Panc1 (cell line): ENCODE measurements around the gene LYST. TPM values are rescaled to one million over a fixed set of nuclear protein-coding genes. Genes with fewer than 3 reads are reported as not detected.

Source experiments
- ATAC-seq: fragments of 200-7000 bp; cut with Tn5 transposase; 2 replicates; pipeline ENCODE4 v1.9.1; 2020; ENCODE audit warnings: mild to moderate bottlenecking, moderate library complexity
- BruUV-seq: library from RNA; stranded (reverse); fragments of 400-500 nt; replicated peaks from 2 replicates; lab custom pipeline; 2021; lab: Mats Ljungman, UMichigan
- CTCF ChIA-PET: fragments of 300-600 bp; sonication (Branson Sonifier 250); formaldehyde crosslinking; loops from one replicate; lab custom pipeline; 2022; ENCODE audit warnings: antibody characterized with exemption; lab: Charles Lee
- POLR2A ChIA-PET: fragments of 300-600 bp; sonication (Branson Sonifier 250); formaldehyde crosslinking; loops from one replicate; lab custom pipeline; 2022; ENCODE audit warnings: antibody characterized with exemption; lab: Charles Lee
- DNase-seq: peaks from one replicate; pipeline ENCODE4 v3.0.0-alpha.2; 2010; ENCODE audit warnings: low read depth, low spot score
- H3K27ac ChIP-seq: 2 replicates; pipeline ENCODE4 v1.5.1; 2011; ENCODE audit warnings: mild to moderate bottlenecking, low read length, inconsistent platforms
- H3K27me3 ChIP-seq: fragments of 200-500 bp; sonication (Bioruptor generic); 2 replicates; pipeline ENCODE4 v1.6.0; 2014; ENCODE audit warnings: low read length, inconsistent platforms; ENCODE audit not compliant: control insufficient read depth, insufficient read depth
- H3K36me3 ChIP-seq: fragments of 200-500 bp; sonication (Bioruptor generic); 2 replicates; pipeline ENCODE4 v1.5.1; 2014; ENCODE audit warnings: inconsistent platforms, mild to moderate bottlenecking, low read length, moderate library complexity; ENCODE audit not compliant: control insufficient read depth, insufficient read depth
- H3K4me1 ChIP-seq: 2 replicates; pipeline ENCODE4 v1.5.1; 2011; ENCODE audit warnings: inconsistent platforms, mild to moderate bottlenecking, low read length, moderate library complexity; ENCODE audit not compliant: control insufficient read depth, insufficient read depth
- H3K4me3 ChIP-seq, 2 experiments: 2 replicates each; pipeline ENCODE4 v1.5.1; 2011 to 2012; ENCODE audit warnings: low read depth in 2 of 2, low read length in 2 of 2, mild to moderate bottlenecking in 2 of 2, inconsistent platforms in 1 of 2, moderate library complexity in 1 of 2
- H3K9me3 ChIP-seq: fragments of 200-500 bp; sonication (Bioruptor generic); 2 replicates; pipeline ENCODE4 v1.5.1; 2014; ENCODE audit warnings: low read depth, mild to moderate bottlenecking, inconsistent platforms, low read length, moderate library complexity; ENCODE audit not compliant: control insufficient read depth, insufficient read depth
- in situ Hi-C: cut with HindIII; loops from 2 replicates; pipeline ENCODE4 v1.10.0; 2016; ENCODE audit warnings: low sequenced_read_pairs, low pct_unique_long_range_greater_than_20kb
- intact Hi-C: fragments of 100-400 bp; cut with micrococcal nuclease; formaldehyde crosslinking; loops from one replicate; pipeline ENCODE4 v1.10.0; 2022; ENCODE audit not compliant: unreplicated experiment
- microRNA-seq: library from miRNA; unstranded; fragments of <30 nt; microRNA quantifications from one replicate; pipeline ENCODE4 v1.1.0, GENCODE V29; 2020; ENCODE audit not compliant: unreplicated experiment
- total RNA-seq: library from RNA; stranded (reverse); gene quantifications from one replicate; pipeline ENCODE4 v1.2.1, GENCODE V29; 2021; ENCODE audit not compliant: unreplicated experiment
- TF ChIP-seq, protein P1 (sequence below): fragments of 450-650 bp; IDR thresholded peaks from 2 replicates; pipeline ENCODE4 v1.5.1; 2017; ENCODE audit warnings: mild to moderate bottlenecking

Gene LYST
- total RNA-seq, 1 experiment from 2014 or later: 75.2 TPM

DNA sequence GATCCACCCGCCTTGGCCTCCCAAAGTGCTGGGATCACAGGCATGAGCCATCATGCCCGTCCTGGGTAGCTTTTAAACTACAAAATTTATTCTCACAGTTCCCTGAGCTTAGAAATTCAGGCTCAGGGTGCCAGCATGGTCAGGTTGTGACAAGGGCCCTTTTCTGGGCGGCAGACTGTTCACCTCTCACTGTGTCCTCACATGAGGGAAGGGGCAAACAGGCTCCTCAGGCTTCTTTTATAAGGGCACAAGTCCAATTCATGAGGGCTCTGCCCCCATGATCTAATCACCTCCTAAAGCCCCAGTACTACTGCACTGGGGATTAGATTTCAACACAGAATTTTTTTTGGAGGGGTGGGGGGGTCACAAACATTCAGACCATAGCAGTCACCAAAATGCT, 253.9 kb downstream of the LYST start:
- H3K9me3 ChIP-seq: no peaks in the 10 kb centered on the region
- POLR2A ChIA-PET: no interaction called here
- ATAC-seq: no peak
- BruUV-seq: no TSS peak
- no peaks in the 10 kb centered on the region for H3K4me1 ChIP-seq
- no peak for DNase-seq
- no peak overlapping the region for H3K4me3 ChIP-seq
- no peak overlapping the region for H3K27ac ChIP-seq
- in situ Hi-C loops (no loop called here), intact Hi-C loops (no loop called here)
- CTCF ChIA-PET: no interaction called here
- H3K27me3 ChIP-seq: no peaks in the 10 kb centered on the region
- H3K36me3 ChIP-seq: no peaks in the 10 kb centered on the region
- TF ChIP-seq, protein P1, sequence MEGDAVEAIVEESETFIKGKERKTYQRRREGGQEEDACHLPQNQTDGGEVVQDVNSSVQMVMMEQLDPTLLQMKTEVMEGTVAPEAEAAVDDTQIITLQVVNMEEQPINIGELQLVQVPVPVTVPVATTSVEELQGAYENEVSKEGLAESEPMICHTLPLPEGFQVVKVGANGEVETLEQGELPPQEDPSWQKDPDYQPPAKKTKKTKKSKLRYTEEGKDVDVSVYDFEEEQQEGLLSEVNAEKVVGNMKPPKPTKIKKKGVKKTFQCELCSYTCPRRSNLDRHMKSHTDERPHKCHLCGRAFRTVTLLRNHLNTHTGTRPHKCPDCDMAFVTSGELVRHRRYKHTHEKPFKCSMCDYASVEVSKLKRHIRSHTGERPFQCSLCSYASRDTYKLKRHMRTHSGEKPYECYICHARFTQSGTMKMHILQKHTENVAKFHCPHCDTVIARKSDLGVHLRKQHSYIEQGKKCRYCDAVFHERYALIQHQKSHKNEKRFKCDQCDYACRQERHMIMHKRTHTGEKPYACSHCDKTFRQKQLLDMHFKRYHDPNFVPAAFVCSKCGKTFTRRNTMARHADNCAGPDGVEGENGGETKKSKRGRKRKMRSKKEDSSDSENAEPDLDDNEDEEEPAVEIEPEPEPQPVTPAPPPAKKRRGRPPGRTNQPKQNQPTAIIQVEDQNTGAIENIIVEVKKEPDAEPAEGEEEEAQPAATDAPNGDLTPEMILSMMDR: no peak

Small RNA genes within 50 kb of the gene (microRNA-seq; reads per million reads assigned to microRNA genes)
- gene MIR1537: 2.9 reads per million

Other genes starting within 250 kb of the LYST start
- 1.1 TPM for gene GNG4, start 217.1 kb downstream of the LYST start, total RNA-seq
- gene NID1, start 198.2 kb upstream of the LYST start, total RNA-seq: 89.3 TPM